H9 (cell line): ENCODE measurements around the gene HS6ST1. TPM values are rescaled to one million over a fixed set of nuclear protein-coding genes. Genes with fewer than 3 reads are reported as not detected.
A peak's percentile ranks its signal among the peaks of the same experiment; 100 is the strongest.

ENCODE experiments used
- DNase-seq: peaks from one replicate; pipeline ENCODE4 v3.0.0-alpha.2; 2017
- H2AFZ ChIP-seq: one replicate; pipeline ENCODE4 v1.6.1; 2013; ENCODE audit warnings: mild to moderate bottlenecking, low read length, control low read depth, moderate library complexity
- H2AK5ac ChIP-seq: 2 replicates; pipeline ENCODE4 v1.6.1; 2013; ENCODE audit warnings: low read length, control low read depth, mixed read lengths; ENCODE audit not compliant: insufficient read length
- H2BK120ac ChIP-seq: one replicate; pipeline ENCODE4 v1.6.1; 2013; ENCODE audit warnings: low read depth, mild to moderate bottlenecking, low read length, control low read depth, inconsistent platforms; ENCODE audit not compliant: poor library complexity, severe bottlenecking
- H2BK12ac ChIP-seq: 2 replicates; pipeline ENCODE4 v1.6.1; 2013; ENCODE audit warnings: low read length, control low read depth, mixed read lengths, low read depth; ENCODE audit not compliant: insufficient read length
- H2BK15ac ChIP-seq: 2 replicates; pipeline ENCODE4 v1.6.1; 2013; ENCODE audit warnings: low read depth, low read length, control low read depth
- H2BK20ac ChIP-seq: one replicate; pipeline ENCODE4 v1.6.1; 2013; ENCODE audit warnings: low read depth, mild to moderate bottlenecking, low read length, control low read depth, inconsistent platforms; ENCODE audit not compliant: poor library complexity, severe bottlenecking
- H2BK5ac ChIP-seq: 2 replicates; pipeline ENCODE4 v1.6.1; 2013; ENCODE audit warnings: low read length, control low read depth, mixed read lengths; ENCODE audit not compliant: insufficient read length
- H3K14ac ChIP-seq: 2 replicates; pipeline ENCODE4 v1.6.1; 2013; ENCODE audit warnings: low read length, control low read depth; ENCODE audit not compliant: insufficient read depth
- H3K18ac ChIP-seq: 2 replicates; pipeline ENCODE4 v1.6.1; 2013; ENCODE audit warnings: low read depth, mild to moderate bottlenecking, mixed read lengths, low read length, control low read depth; ENCODE audit not compliant: insufficient read length
- H3K23ac ChIP-seq: 2 replicates; pipeline ENCODE4 v1.6.1; 2013; ENCODE audit warnings: low read length, control low read depth, mixed read lengths, low read depth; ENCODE audit not compliant: insufficient read length
- H3K23me2 ChIP-seq: 2 replicates; pipeline ENCODE4 v1.6.1; 2013; ENCODE audit warnings: low read depth, mild to moderate bottlenecking, mixed read lengths, low read length, control low read depth; ENCODE audit not compliant: insufficient read length, poor library complexity, severe bottlenecking
- H3K27ac ChIP-seq: 2 replicates; pipeline ENCODE4 v1.5.1; 2013; ENCODE audit warnings: low read length, control low read depth, mixed read lengths, low read depth; ENCODE audit not compliant: insufficient read length
- H3K27me3 ChIP-seq: 2 replicates; pipeline ENCODE4 v1.6.1; 2013; ENCODE audit warnings: low read length, control low read depth, inconsistent platforms; ENCODE audit not compliant: insufficient read depth
- H3K4ac ChIP-seq: 2 replicates; pipeline ENCODE4 v1.6.1; 2013; ENCODE audit warnings: low read depth, mild to moderate bottlenecking, control low read depth, inconsistent platforms, low read length, moderate library complexity
- H3K4me1 ChIP-seq: 2 replicates; pipeline ENCODE4 v1.6.1; 2013; ENCODE audit warnings: low read length, control low read depth, inconsistent platforms; ENCODE audit not compliant: insufficient read depth
- H3K4me2 ChIP-seq: 2 replicates; pipeline ENCODE4 v1.6.1; 2013; ENCODE audit warnings: low read length, control low read depth, mixed read lengths; ENCODE audit not compliant: insufficient read length, insufficient read depth
- H3K56ac ChIP-seq: 2 replicates; pipeline ENCODE4 v1.6.1; 2013; ENCODE audit warnings: low read depth, mild to moderate bottlenecking, mixed read lengths, low read length, control low read depth; ENCODE audit not compliant: insufficient read length
- H3K79me1 ChIP-seq: 2 replicates; pipeline ENCODE4 v1.6.1; 2013; ENCODE audit warnings: low read depth, mild to moderate bottlenecking, moderate library complexity, low read length, control low read depth, inconsistent platforms; ENCODE audit not compliant: insufficient read depth, poor library complexity, severe bottlenecking
- H3K79me2 ChIP-seq: 2 replicates; pipeline ENCODE4 v1.6.1; 2013; ENCODE audit warnings: low read length, control low read depth, inconsistent platforms; ENCODE audit not compliant: insufficient read depth
- H3K9ac ChIP-seq: 2 replicates; pipeline ENCODE4 v1.6.1; 2013; ENCODE audit warnings: low read length, control low read depth, mixed read lengths; ENCODE audit not compliant: insufficient read length; ENCODE audit errors: extremely low read depth
- H3K9me3 ChIP-seq: one replicate; pipeline ENCODE4 v1.6.1; 2013; ENCODE audit warnings: low read depth, low read length, inconsistent platforms; ENCODE audit not compliant: control insufficient read depth
- H3T11ph ChIP-seq: one replicate; pipeline ENCODE4 v1.6.1; 2013; ENCODE audit warnings: mild to moderate bottlenecking, low read length, control low read depth, inconsistent platforms
- H4K20me1 ChIP-seq: one replicate; pipeline ENCODE4 v1.6.1; 2013; ENCODE audit not compliant: control insufficient read depth, insufficient read length, insufficient read depth
- H4K5ac ChIP-seq: 2 replicates; pipeline ENCODE4 v1.6.1; 2013; ENCODE audit warnings: low read depth, mild to moderate bottlenecking, mixed read lengths, low read length, control low read depth; ENCODE audit not compliant: insufficient read length
- H4K8ac ChIP-seq: replicated peaks from 2 replicates; pipeline ENCODE4 v1.6.1; 2013; ENCODE audit warnings: low read length, control low read depth, mixed read lengths, low read depth; ENCODE audit not compliant: insufficient read length
- H4K91ac ChIP-seq: 2 replicates; pipeline ENCODE4 v1.6.1; 2013; ENCODE audit warnings: low read depth, mild to moderate bottlenecking, moderate library complexity, mixed read lengths, low read length, control low read depth; ENCODE audit not compliant: insufficient read length
- H3K27ac Mint-ChIP-seq, 3 experiments: 2 replicates in 2 of 3; 3 replicates in 1 of 3; pipeline ENCODE4 v1.8.0; 2020 to 2021; ENCODE audit warnings: mixed read lengths in 3 of 3, mild to moderate bottlenecking in 1 of 3, moderate library complexity in 1 of 3
- H3K27me3 Mint-ChIP-seq: 2 replicates; pipeline ENCODE4 v1.8.0; 2021; ENCODE audit warnings: low read depth, mild to moderate bottlenecking, moderate library complexity, mixed read lengths
- H3K36me3 Mint-ChIP-seq, 3 experiments: 2 replicates in 2 of 3; 3 replicates in 1 of 3; pipeline ENCODE4 v1.8.0; 2020 to 2021; ENCODE audit warnings: low read depth in 3 of 3, mixed read lengths in 3 of 3; ENCODE audit not compliant: insufficient read depth in 1 of 3
- H3K4me1 Mint-ChIP-seq, 2 experiments: 2 replicates each; pipeline ENCODE4 v1.8.0; 2020; ENCODE audit warnings: mixed read lengths in 2 of 2
- H3K4me3 Mint-ChIP-seq, 2 experiments: 2 replicates in 1 of 2; 3 replicates in 1 of 2; pipeline ENCODE4 v1.8.0; 2020 to 2021; ENCODE audit warnings: mild to moderate bottlenecking in 2 of 2, mixed read lengths in 2 of 2, moderate library complexity in 1 of 2
- H3K9me3 Mint-ChIP-seq, 2 experiments: 2 replicates in 1 of 2; 3 replicates in 1 of 2; pipeline ENCODE4 v1.8.0; 2020; ENCODE audit warnings: mild to moderate bottlenecking in 2 of 2, mixed read lengths in 2 of 2, moderate library complexity in 1 of 2
- WGBS: extraction: QIAGEN DNeasy Blood & Tissue Kit; methylation state at CpG from one replicate; pipeline ENCODE4 v1.1.7; 2013; ENCODE audit warnings: missing lambda C conversion rate, low lambda C conversion rate, mixed read lengths; ENCODE audit not compliant: insufficient read length; ENCODE audit errors: extremely low coverage; 5-methylcytosine and 5-hydroxymethylcytosine counted together
- total RNA-seq: library from RNA; stranded (reverse); gene quantifications from 2 replicates; pipeline ENCODE4 v1.2.1, GENCODE V29; 2021
- TF ChIP-seq, protein P1 (sequence below): fragments of 200-600 bp; sonication (generic); conservative IDR thresholded peaks from 3 replicates; pipeline ENCODE4 v1.8.0; 2021; ENCODE audit warnings: antibody characterized with exemption, mild to moderate bottlenecking

Gene HS6ST1
- total RNA-seq, 1 experiment from 2014 or later: 60.2 TPM

DNA sequence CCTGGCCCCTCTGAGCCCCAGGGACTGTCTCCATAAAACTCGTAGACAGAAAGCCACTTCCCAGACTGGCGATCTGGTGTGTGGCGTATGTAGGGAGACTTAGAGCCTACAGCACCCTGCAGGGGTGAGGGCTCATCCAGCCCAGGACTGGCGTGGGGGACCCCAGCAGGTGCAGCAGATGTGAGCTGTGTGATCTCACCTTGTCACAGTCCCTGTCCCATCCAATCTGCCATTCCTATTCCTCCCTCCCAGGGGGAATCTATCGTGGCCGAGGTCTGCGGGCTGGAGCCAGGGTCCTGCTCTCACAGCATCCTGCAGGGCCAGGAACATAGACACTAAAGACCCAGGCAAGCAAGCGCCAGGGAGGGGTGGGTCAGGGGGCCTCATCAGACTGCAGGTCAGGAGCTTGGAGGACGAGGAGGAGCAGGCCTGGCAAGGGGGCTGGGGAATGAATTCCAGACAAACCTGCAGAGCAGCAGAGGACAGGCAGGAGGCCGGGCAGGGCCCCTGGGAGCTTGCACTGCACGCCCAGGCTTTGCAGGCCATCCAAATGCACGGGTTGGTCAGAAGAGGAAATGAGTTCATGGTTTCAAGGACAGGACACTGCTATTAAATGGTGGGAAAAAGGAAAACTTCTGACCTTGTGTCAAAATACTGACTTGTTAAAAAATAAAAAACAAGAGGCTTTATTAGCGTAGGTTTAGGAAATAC lies 32.5 kb downstream of the HS6ST1 start:
- no peak overlapping the region for H2BK5ac ChIP-seq
- H4K5ac ChIP-seq: no peak overlapping the region
- Mint-ChIP-seq H3K36me3 (peaks cover 7 to 18% (median 11%) of the 10 kb centered on the region in 3 experiments; a peak in 6 of 7 replicates), H3K9me3 (no peaks in the 10 kb centered on the region), H3K27ac (peak overlapping the region in 2 of 3 experiments; percentile 73 to 84; a peak in 3 of 7 replicates), H3K27me3 (no peaks in the 10 kb centered on the region), H3K4me1 (peaks cover 31 to 39% of the 10 kb centered on the region in 2 experiments), H3K4me3 (no peak overlapping the region)
- no peaks in the 10 kb centered on the region for H4K20me1 ChIP-seq
- no peak overlapping the region for H4K8ac ChIP-seq
- H3K23ac ChIP-seq: no peak overlapping the region
- H3K9me3 ChIP-seq: no peaks in the 10 kb centered on the region
- no peak overlapping the region for H3K27ac ChIP-seq
- H3K79me1 ChIP-seq: peaks cover 12% of the 10 kb centered on the region
- no peak overlapping the region for H2AK5ac ChIP-seq
- DNase-seq: no peak
- H3K27me3 ChIP-seq: no peaks in the 10 kb centered on the region
- no peak overlapping the region for H3K56ac ChIP-seq
- H2AFZ ChIP-seq: no peak overlapping the region
- no peak overlapping the region for H2BK120ac ChIP-seq
- H3K4me1 ChIP-seq: peaks cover 12% of the 10 kb centered on the region; the same call in 1 of the 2 replicates
- H2BK12ac ChIP-seq: no peak overlapping the region
- peaks cover 10% of the 10 kb centered on the region; the same call in 1 of the 2 replicates for H3K79me2 ChIP-seq
- no peak overlapping the region for H3K4me2 ChIP-seq
- no peak overlapping the region for H3T11ph ChIP-seq
- WGBS: no CpG with 5 or more reads among the region's 13 CpGs
- no peak overlapping the region for H3K4ac ChIP-seq
- TF ChIP-seq, protein P1, sequence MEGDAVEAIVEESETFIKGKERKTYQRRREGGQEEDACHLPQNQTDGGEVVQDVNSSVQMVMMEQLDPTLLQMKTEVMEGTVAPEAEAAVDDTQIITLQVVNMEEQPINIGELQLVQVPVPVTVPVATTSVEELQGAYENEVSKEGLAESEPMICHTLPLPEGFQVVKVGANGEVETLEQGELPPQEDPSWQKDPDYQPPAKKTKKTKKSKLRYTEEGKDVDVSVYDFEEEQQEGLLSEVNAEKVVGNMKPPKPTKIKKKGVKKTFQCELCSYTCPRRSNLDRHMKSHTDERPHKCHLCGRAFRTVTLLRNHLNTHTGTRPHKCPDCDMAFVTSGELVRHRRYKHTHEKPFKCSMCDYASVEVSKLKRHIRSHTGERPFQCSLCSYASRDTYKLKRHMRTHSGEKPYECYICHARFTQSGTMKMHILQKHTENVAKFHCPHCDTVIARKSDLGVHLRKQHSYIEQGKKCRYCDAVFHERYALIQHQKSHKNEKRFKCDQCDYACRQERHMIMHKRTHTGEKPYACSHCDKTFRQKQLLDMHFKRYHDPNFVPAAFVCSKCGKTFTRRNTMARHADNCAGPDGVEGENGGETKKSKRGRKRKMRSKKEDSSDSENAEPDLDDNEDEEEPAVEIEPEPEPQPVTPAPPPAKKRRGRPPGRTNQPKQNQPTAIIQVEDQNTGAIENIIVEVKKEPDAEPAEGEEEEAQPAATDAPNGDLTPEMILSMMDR: no peak
- no peak overlapping the region for H4K91ac ChIP-seq
- H3K14ac ChIP-seq: no peak overlapping the region; the same call in 1 of the 2 replicates
- H2BK20ac ChIP-seq: no peak overlapping the region
- H3K18ac ChIP-seq: no peak overlapping the region
- no peak overlapping the region for H2BK15ac ChIP-seq
- no peak overlapping the region for H3K9ac ChIP-seq
- H3K23me2 ChIP-seq: no peaks in the 10 kb centered on the region
